Activated CD8-positive, alpha-beta memory T cell treated with anti-CD3 and anti-CD28 coated beads, Interleukin-2, amount 50 U/mL, for 1 hour (primary cell): ENCODE results near the gene TRPM2.
"Not testable (repeated sequence)": the region's sequence is repeated elsewhere in the genome, so short reads cannot be mapped to it uniquely, and the experiment has no call there.

Experiments
- DNase-seq: peaks from one replicate; pipeline ENCODE4 v3.0.0-alpha.2; 2020; ENCODE audit errors: extremely low read depth

The TRPM2 gene

GRCh38 chr21:44354775-44355771 lies 1.7 kb downstream of the TRPM2 start:
- DNase-seq: no peak

GRCh38 chr21:44356160-44356559 lies 2.7 kb downstream of the TRPM2 start:
- no peak for DNase-seq

GRCh38 chr21:44356636-44357035 lies 3.2 kb downstream of the TRPM2 start:
- no peak for DNase-seq

GRCh38 chr21:44357064-44357837 lies 3.8 kb downstream of the TRPM2 start:
- no peak for DNase-seq

GRCh38 chr21:44359396-44359795 lies 6.0 kb downstream of the TRPM2 start:
- no peak for DNase-seq

- DNase-seq: no peak
These were observed 6.7 kb downstream of the TRPM2 start for GRCh38 chr21:44360159-44360558.

- not testable (repeated sequence) for DNase-seq
These were observed 8.5 kb downstream of the TRPM2 start for GRCh38 chr21:44361903-44362302.

GRCh38 chr21:44363278-44363677 lies 9.9 kb downstream of the TRPM2 start:
- DNase-seq: no peak

- no peak for DNase-seq
These were observed 11.0 kb downstream of the TRPM2 start for GRCh38 chr21:44364151-44365053.

GRCh38 chr21:44365251-44365966 lies 12.0 kb downstream of the TRPM2 start:
- no peak for DNase-seq

GRCh38 chr21:44365967-44366585 lies 12.7 kb downstream of the TRPM2 start:
- DNase-seq: no peak

GRCh38 chr21:44366586-44367211 lies 13.3 kb downstream of the TRPM2 start:
- DNase-seq: no peak

- DNase-seq: no peak
These were observed 15.5 kb downstream of the TRPM2 start for GRCh38 chr21:44368711-44369446.

GRCh38 chr21:44370027-44370735 lies 16.8 kb downstream of the TRPM2 start:
- DNase-seq: no peak

GRCh38 chr21:44370786-44371410 lies 17.5 kb downstream of the TRPM2 start:
- no peak for DNase-seq

GRCh38 chr21:44371596-44371995 lies 18.2 kb downstream of the TRPM2 start:
- DNase-seq: no peak

- no peak for DNase-seq
These were observed 19.2 kb downstream of the TRPM2 start for GRCh38 chr21:44372616-44373015.

- no peak for DNase-seq
These were observed 21.3 kb downstream of the TRPM2 start for GRCh38 chr21:44374601-44375280.
